LNCaP clone FGC (cell line): ENCODE measurements around the gene MATCAP1.

Source experiments
- DNase-seq: peaks from one replicate; pipeline ENCODE4 v3.0.0-alpha.2; 2011; ENCODE audit warnings: low read depth
- H3K4me3 ChIP-seq: 2 replicates; pipeline ENCODE4 v1.5.1; 2011; ENCODE audit warnings: mild to moderate bottlenecking, low read depth, low read length, control low read depth
- CTCF ChIP-seq: IDR thresholded peaks from 2 replicates; pipeline ENCODE4 v1.5.1; 2012; ENCODE audit warnings: mild to moderate bottlenecking; ENCODE audit not compliant: control insufficient read depth, insufficient read depth; ENCODE audit errors: extremely low read depth

Gene MATCAP1

GRCh38 chr16:67190448-67191399 is 7.0 kb upstream of the MATCAP1 start:
- no peak overlapping the region for H3K4me3 ChIP-seq
- no peak for DNase-seq
- TF ChIP-seq CTCF = no peak

GRCh38 chr16:67190041-67190440 is 6.3 kb upstream of the MATCAP1 start, which contains the start of gene EXOC3L1:
Gene EXOC3L1 (minus strand): TSS chr16:67190136. CDS start chr16:67189676, 460 bp downstream.
- TF ChIP-seq CTCF = no peak
- no peak for DNase-seq

GRCh38 chr16:67188798-67189197 is 5.0 kb upstream of the MATCAP1 start:
- TF ChIP-seq CTCF = no peak
- no peak for DNase-seq
- H3K4me3 ChIP-seq = no peak overlapping the region

More at GRCh38 chr16:67190041-67190440, 6.3 kb upstream of the MATCAP1 start, which contains the start of gene EXOC3L1:
- no peak within 1 kb of the TSS for H3K4me3 ChIP-seq

GRCh38 chr16:67188323-67188722 is 4.6 kb upstream of the MATCAP1 start:
- no peak for TF ChIP-seq CTCF
- no peak for DNase-seq
- no peak overlapping the region for H3K4me3 ChIP-seq

GRCh38 chr16:67187175-67187890 is 3.6 kb upstream of the MATCAP1 start:
- no peak for DNase-seq
- H3K4me3 ChIP-seq = no peak overlapping the region
- TF ChIP-seq CTCF = no peak

GRCh38 chr16:67186550-67186950 is 2.8 kb upstream of the MATCAP1 start:
- TF ChIP-seq CTCF = no peak
- DNase-seq = no peak
- H3K4me3 ChIP-seq = no peak overlapping the region
